ENCODE measurements around the gene ASAP2. TPM values are rescaled to one million over a fixed set of nuclear protein-coding genes. Genes with fewer than 3 reads are reported as not detected.
A peak's percentile ranks its signal among the peaks of the same experiment; 100 is the strongest.

Gene ASAP2
- total and polyA plus RNA-seq, 9 of the 15 experiments (the other 6 are each of a cell fraction or from before 2014, with no cell fraction given): 0.06 to 4.3 (median 3.1) TPM

- no peak for TF ChIP-seq FOXP4 (CRISPR knock-in tag; IDR thresholded peaks at IDR 0.05; ENCODE audit: borderline replicate concordance)
- no peak for TF ChIP-seq CCAR2 (IDR thresholded peaks at IDR 0.05; ENCODE audit: low read depth, low read length)
- TF ChIP-seq PCBP1 (IDR thresholded peaks at IDR 0.05; ENCODE audit: low read depth, low read length, poor library complexity, severe bottlenecking): no peak
- peak; percentile 40 for TF ChIP-seq ARID1B (IDR thresholded peaks at IDR 0.05)
- TF ChIP-seq MNT (conservative IDR thresholded peaks at IDR 0.05): 0 out of 4 replicates have a peak, but pooled peaks of 1 of the 2 experiments have one; percentile 19
- no peak for TF ChIP-seq ZNF174 (CRISPR knock-in tag; IDR thresholded peaks at IDR 0.05)
- TF ChIP-seq FOXO4 (CRISPR knock-in tag; IDR thresholded peaks at IDR 0.05): no peak
- no peak for TF ChIP-seq RCOR1 (IDR thresholded peaks at IDR 0.05; ENCODE audit: borderline replicate concordance in 1 of 2, low read depth in 2 of 2, low read length in 2 of 2)
- TF ChIP-seq MAFG (tag; conservative IDR thresholded peaks at IDR 0.05): peak; percentile 79
- no peak for TF ChIP-seq FIP1L1 (IDR thresholded peaks at IDR 0.05; ENCODE audit: low read depth, low read length, poor library complexity, severe bottlenecking)
- no peak for TF ChIP-seq PTBP1 (IDR thresholded peaks at IDR 0.05; ENCODE audit: low read depth, low read length)
- no peak for TF ChIP-seq ELF4 (CRISPR knock-in tag; IDR thresholded peaks at IDR 0.05)
- TF ChIP-seq PCBP2 (IDR thresholded peaks at IDR 0.05; ENCODE audit: low read depth, low read length, poor library complexity, severe bottlenecking): no peak
- TF ChIP-seq ZNF589 (CRISPR knock-in tag; IDR thresholded peaks at IDR 0.05; ENCODE audit: low read depth): 0 out of 2 replicates have a peak, but pooled peaks have one; percentile 20
- no peak for TF ChIP-seq ETS1 (conservative IDR thresholded peaks at IDR 0.05; ENCODE audit: control insufficient read depth, low read depth, low read length)
- TF ChIP-seq NCOA4 (IDR thresholded peaks at IDR 0.05; ENCODE audit: partially characterized antibody): no peak
- no peak for TF ChIP-seq BRD9 (IDR thresholded peaks at IDR 0.05; ENCODE audit: low read depth, partially characterized antibody)
- TF ChIP-seq TEAD1 (CRISPR knock-in tag; IDR thresholded peaks at IDR 0.05): no peak
- no peak for TF ChIP-seq ZNF655 (CRISPR knock-in tag; IDR thresholded peaks at IDR 0.05)
- peak; percentile 67 for TF ChIP-seq MAFK (IDR thresholded peaks at IDR 0.05; ENCODE audit: low read length)
- no peak for TF ChIP-seq ZNF134 (CRISPR knock-in tag; conservative IDR thresholded peaks at IDR 0.05)
Observed at GRCh38 chr2:9327873-9328352, 121.3 kb downstream of the ASAP2 start (continued).
